Aorta (tissue), 5 donors: Measurements from ENCODE around the gene FLNC. TPM values are rescaled to one million over a fixed set of nuclear protein-coding genes. Genes with fewer than 3 reads are reported as not detected.

Experiments
- ATAC-seq: fragments of 200-7000 bp; cut with Tn5 transposase; one replicate; pipeline ENCODE4 v1.9.1; 2022; ENCODE audit warnings: moderate library complexity; ENCODE audit not compliant: low FRiP score
- DNase-seq, 2 donors: peaks; one replicate each; pipeline ENCODE4 v3.0.0-alpha.2; 2020
- H3K27ac ChIP-seq, 2 donors: one replicate each; pipeline ENCODE4 v1.5.1; 2013; ENCODE audit warnings: low read length in 2 of 2, mild to moderate bottlenecking in 2 of 2, moderate library complexity in 2 of 2, control low read depth in 1 of 2, inconsistent platforms in 1 of 2, low read depth in 1 of 2
- H3K27me3 ChIP-seq, 2 donors: one replicate each; pipeline ENCODE4 v1.6.1; 2013; ENCODE audit warnings: control low read depth in 1 of 2, low read length in 1 of 2, mild to moderate bottlenecking in 1 of 2, moderate library complexity in 1 of 2; ENCODE audit not compliant: insufficient read depth in 2 of 2, control insufficient read depth in 1 of 2
- H3K36me3 ChIP-seq, 2 donors: one replicate each; pipeline ENCODE4 v1.6.1; 2013; ENCODE audit warnings: control low read depth in 1 of 2, low read length in 1 of 2, mild to moderate bottlenecking in 1 of 2; ENCODE audit not compliant: insufficient read depth in 2 of 2, control insufficient read depth in 1 of 2
- H3K4me1 ChIP-seq, 2 donors: one replicate each; pipeline ENCODE4 v1.6.1; 2013; ENCODE audit warnings: low read length in 2 of 2, control low read depth in 1 of 2, mild to moderate bottlenecking in 1 of 2, moderate library complexity in 1 of 2; ENCODE audit not compliant: insufficient read depth in 2 of 2, control insufficient read depth in 1 of 2
- H3K4me3 ChIP-seq, 2 donors: one replicate each; pipeline ENCODE4 v1.5.1; 2013; ENCODE audit warnings: low read length in 2 of 2, control low read depth in 1 of 2, mild to moderate bottlenecking in 1 of 2
- H3K9me3 ChIP-seq: one replicate; pipeline ENCODE4 v1.6.1; 2013; ENCODE audit warnings: mild to moderate bottlenecking, low read length; ENCODE audit not compliant: control insufficient read depth
- WGBS, 2 donors: extraction: QIAGEN DNeasy Blood & Tissue Kit; methylation state at CpG; one replicate each; pipeline ENCODE4 v1.1.7; 2013; 5-methylcytosine and 5-hydroxymethylcytosine counted together
- intact Hi-C, 2 donors: fragments of 100-400 bp; cut with DNase I; formaldehyde crosslinking; loops; one replicate each; pipeline versions ENCODE4 v1.14.2 to v1.15.0; 2022
- polyA plus RNA-seq, 2 donors: library from polyadenylated mRNA; stranded (reverse); fragments of 200-250 nt; gene quantifications; one replicate each; pipeline ENCODE4 v1.2.3, GENCODE V29; 2013
- total RNA-seq, 2 donors: library from RNA; stranded (reverse); fragmentation: NEBNext Ultra II Directional; extraction: Animal tissue kit (Norgen Biotek cat#: 25700); gene quantifications; one replicate each; pipeline ENCODE4 v1.2.1, GENCODE V29; 2021
- donor health status: healthy with polysubstance abuse.
- donor health status: Bipolar disorder and iron deficiency.
- donor health status: DM: no; HTN: no; CAD: no.
- donor health status: DM: no; HTN: no; CAD: no.
- donor health status: DM: yes; HTN: yes; CAD: no.

Gene FLNC
- total and polyA plus RNA-seq, 4 donors, result 7.8 to 245 (median 76.6) TPM

DNA sequence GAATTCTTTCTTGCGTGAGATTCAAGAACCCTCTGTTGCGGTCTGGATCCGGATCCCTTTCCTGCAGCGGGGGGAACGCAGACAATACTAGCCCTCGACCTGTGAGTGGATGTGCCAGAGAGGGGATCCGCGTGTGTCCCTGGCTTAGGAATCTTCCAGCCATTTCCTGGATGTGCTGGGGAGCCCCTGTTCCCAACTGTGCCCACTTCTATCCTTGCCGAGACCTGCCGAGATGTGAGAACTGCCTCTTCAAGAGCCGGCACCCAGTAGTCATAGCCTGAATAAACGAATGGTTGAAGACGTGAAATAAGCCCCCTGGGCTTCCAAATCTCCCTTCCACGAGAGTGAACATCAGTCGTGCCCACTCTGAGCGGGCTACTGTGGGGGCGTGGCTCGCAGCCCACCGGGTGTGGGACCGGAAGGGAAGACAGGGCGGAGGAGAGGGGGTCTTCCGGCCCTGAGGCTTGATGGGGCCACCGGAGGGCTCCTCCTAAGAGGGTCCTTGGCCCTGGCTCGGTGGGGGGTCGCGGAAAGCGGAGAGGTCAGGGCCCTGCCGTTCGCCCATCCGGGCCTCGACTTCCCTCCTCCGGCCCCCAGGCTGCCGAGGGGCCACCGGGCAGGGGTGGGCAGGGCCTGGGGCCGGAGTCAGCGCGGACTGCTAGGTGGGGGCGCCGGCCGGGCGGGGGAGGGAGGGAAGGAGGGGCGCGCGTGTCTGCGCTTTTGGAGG is 39.7 kb upstream of the FLNC start:
- H3K4me1 ChIP-seq, result no peaks in the 10 kb centered on the region
- no peaks in the 10 kb centered on the region for H3K9me3 ChIP-seq
- H3K4me3 ChIP-seq, result peak overlapping the region; percentile 63 to 79
- peak overlapping the region in 1 of 2 donors; percentile 4 for H3K27ac ChIP-seq
- ATAC-seq (peak; percentile 52), DNase-seq (peak in 1 of 2 donors; percentile 56)
- no peaks in the 10 kb centered on the region for H3K27me3 ChIP-seq
- intact Hi-C loops, result loop anchor here (2.0 to 5.0 kb wide), 4 partner anchors 37 to 72 kb away; partner anchors contain the start of genes ATP6V1F (in 1 of the 2), CALU (in 1 of the 2) and FLNC (in 1 of the 2)
- 16 to 21% methylated on average over 30 to 45 of the region's 45 CpGs for WGBS, 2 donors
- no peaks in the 10 kb centered on the region for H3K36me3 ChIP-seq

DNA sequence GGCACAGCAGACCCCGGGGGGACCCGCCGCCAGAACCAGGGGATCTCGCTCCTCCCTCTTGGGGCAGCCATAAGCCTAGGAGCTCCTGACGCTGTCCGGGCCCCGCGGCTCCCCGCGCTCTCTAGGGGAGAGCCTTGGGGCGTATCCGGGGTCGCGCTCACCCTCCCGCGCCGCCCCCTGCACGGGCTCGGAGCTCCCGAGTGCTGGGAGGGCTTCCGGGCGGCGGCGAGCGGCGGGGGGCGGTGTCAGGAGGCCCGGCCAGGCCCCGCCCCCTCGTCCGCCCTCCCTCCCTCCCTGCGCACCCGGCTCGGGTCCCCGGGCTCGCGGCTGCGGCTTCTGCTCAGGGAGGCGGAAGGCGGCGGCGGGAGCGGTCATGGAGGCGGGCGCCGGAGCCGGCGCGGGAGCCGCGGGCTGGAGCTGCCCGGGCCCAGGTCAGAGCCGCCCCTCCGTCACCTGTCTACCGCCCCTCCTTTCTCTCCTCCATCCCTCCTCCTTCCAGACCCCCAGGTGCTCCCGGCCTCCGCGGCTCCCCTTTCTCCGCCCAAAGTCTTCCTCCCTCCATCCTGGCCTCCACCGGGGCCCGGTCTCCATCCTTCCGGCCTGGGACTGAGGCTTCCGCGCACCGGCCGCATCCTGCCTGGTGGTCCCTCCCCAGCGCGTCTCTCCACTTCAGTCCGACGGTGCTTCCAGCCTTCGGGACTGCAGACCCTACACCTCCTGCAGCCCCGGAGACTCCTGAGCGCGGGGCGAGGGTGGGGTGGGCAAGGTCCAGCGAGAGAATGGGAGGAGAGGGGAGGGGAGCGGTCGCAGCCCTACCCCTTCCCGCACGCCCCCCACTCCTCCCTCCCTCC is 38.9 kb upstream of the FLNC start, which contains the start of gene CCDC136:
TSS of gene CCDC136 (plus strand) at position 848 of the 851 bp plus-strand sequence. CDS start 444 bp downstream, outside the sequence.
- DNase-seq (peak; percentile 84 to 93), ATAC-seq (peak; percentile 86)
- intact Hi-C loops, result loop anchor here (2.0 to 5.0 kb wide), 4 partner anchors 36 to 71 kb away; partner anchors contain the start of genes ATP6V1F (in 1 of the 2), CALU (in 1 of the 2) and FLNC (in 1 of the 2)
- Histone ChIP-seq H3K4me1 (no peaks in the 10 kb centered on the region), H3K27me3 (no peaks in the 10 kb centered on the region), H3K36me3 (no peaks in the 10 kb centered on the region), H3K27ac (no peak within 1 kb of the TSS), H3K4me3 (peak within 1 kb of the TSS; percentile 63 to 79), H3K9me3 (no peaks in the 10 kb centered on the region)
- WGBS, 2 donors, result 1% methylated on average over 49 to 80 of the region's 80 CpGs

DNA sequence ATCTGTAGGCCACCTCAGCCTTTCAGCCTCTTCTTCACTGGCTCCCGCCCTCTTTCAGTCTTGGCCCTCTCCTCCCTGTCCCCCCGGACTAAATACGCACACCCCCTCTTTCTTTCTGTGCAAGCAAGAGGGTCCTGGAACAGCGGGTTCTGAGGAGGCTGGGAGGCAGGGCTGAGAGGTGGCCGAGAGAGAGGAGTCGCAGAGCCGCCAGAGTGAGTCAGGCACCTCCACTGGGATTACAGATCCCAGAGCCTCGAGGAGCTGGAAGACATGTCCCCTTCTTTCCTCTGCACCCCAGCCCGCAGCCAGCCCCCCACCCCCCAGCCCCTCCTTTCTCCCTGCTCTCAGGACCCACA is 38.3 kb upstream of the FLNC start:
- Histone ChIP-seq H3K27me3 (no peaks in the 10 kb centered on the region), H3K27ac (no peak overlapping the region), H3K36me3 (no peaks in the 10 kb centered on the region), H3K4me1 (no peaks in the 10 kb centered on the region), H3K9me3 (no peaks in the 10 kb centered on the region), H3K4me3 (peak overlapping the region; percentile 63 to 79)
- WGBS, 2 donors, result 11 to 12% methylated on average over 7 to 9 of the region's 9 CpGs
- no peak for DNase-seq
- no peak for ATAC-seq
- intact Hi-C loops, result loop anchor here (2.0 to 5.0 kb wide), 4 partner anchors 35 to 71 kb away; partner anchors contain the start of genes ATP6V1F (in 1 of the 2), CALU (in 1 of the 2) and FLNC (in 1 of the 2)

DNA sequence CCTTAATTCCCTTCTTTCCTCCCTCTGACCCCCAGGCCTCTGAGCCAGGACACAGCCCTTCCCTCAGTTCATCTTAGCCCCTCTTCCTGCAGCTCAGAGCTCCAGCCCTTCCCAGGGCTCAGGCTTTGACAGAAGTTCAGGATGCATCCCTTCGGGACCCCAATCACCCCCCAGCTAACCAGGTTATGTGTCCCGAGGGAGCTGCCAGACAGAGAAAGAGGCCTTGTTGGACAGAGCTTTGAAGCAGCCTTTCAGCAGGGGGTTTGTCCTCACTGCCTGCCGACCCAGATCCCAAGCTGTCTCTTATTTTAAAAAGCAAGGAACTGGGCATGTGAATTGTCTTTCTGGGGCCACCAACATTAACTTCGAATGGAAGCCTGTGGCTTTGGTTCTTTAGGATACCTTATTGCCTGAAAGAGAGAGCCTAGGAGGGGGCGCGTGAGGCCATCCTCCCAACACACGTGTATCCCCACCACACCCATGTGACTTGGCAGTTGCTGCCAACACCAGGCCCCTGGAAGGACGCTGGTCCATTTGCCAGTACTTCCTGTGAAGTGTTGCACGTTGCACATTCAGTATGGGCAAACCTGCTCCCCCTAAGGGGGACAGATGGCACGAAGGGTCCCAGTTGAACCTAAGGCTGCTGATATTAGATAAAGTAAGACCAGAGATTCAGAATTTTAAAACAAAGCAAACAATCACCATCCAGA is 37.6 kb upstream of the FLNC start:
- no peak overlapping the region for H3K27ac ChIP-seq
- H3K9me3 ChIP-seq, result no peaks in the 10 kb centered on the region
- no peak for ATAC-seq
- no peaks in the 10 kb centered on the region for H3K27me3 ChIP-seq
- 59 to 64% methylated on average over 10 of the region's 10 CpGs for WGBS, 2 donors
- DNase-seq, result no peak
- H3K4me3 ChIP-seq, result no peak overlapping the region
- H3K4me1 ChIP-seq, result no peaks in the 10 kb centered on the region
- H3K36me3 ChIP-seq, result no peaks in the 10 kb centered on the region
- intact Hi-C loops, result loop anchor here (5.0 kb wide), 2 partner anchors 35 to 55 kb away; partner anchors contain the start of gene CALU (in 1 of the 2)

DNA sequence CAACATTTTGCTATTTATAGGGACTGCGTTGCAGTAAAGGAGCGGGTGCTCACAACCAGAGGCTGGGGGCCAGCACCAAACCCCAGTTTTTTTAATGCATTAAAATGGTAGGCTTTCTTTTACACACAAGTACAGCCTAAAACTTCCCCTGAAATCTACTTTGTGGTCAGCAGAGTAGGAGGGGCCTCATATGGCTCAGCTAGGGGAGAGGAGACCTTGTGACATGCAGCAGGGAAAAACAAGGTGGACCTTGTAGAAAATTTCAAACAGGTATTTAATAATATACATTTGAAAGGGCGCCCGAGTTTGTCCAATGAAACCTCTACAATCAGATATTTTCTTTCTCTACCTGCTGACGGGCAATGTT is 37.0 kb upstream of the FLNC start:
- no peaks in the 10 kb centered on the region for H3K4me1 ChIP-seq
- intact Hi-C loops, result loop anchor here (5.0 kb wide), 2 partner anchors 34 to 56 kb away; partner anchors contain the start of gene CALU (in 1 of the 2)
- DNase-seq, result no peak
- no peak for ATAC-seq
- no peaks in the 10 kb centered on the region for H3K36me3 ChIP-seq
- no peak overlapping the region for H3K4me3 ChIP-seq
- no peaks in the 10 kb centered on the region for H3K9me3 ChIP-seq
- H3K27me3 ChIP-seq, result no peaks in the 10 kb centered on the region
- H3K27ac ChIP-seq, result no peak overlapping the region
- 97% methylated on average over 5 of the region's 5 CpGs for WGBS, 2 donors

DNA sequence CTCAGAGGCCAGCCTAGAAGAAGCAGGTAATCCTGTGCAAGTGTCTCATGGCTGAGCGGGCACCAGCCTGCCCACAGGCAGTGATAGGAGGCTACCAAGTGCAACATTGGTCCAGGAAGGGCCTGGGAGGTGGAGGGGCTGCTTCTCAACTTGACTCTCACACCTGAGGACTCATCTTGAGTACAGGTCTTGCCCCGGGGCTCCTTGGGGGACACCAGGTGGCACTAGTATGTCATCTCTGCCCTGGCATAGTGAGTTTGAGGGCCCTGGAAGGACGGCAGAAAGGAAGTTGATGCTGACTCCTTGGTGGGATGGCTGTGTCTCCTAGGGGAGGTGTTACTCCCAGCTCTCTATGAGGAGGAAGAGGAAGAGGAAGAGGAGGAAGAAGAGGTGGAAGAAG is 36.2 kb upstream of the FLNC start:
- no peaks in the 10 kb centered on the region for H3K27me3 ChIP-seq
- no peak overlapping the region for H3K4me3 ChIP-seq
- no peaks in the 10 kb centered on the region for H3K4me1 ChIP-seq
- DNase-seq, result no peak
- no peak for ATAC-seq
- H3K36me3 ChIP-seq, result no peaks in the 10 kb centered on the region
- 86 to 91% methylated on average over 3 of the region's 3 CpGs for WGBS, 2 donors
- intact Hi-C loops, result loop anchor here (5.0 kb wide), 2 partner anchors 33 to 57 kb away; partner anchors contain the start of gene CALU (in 1 of the 2)
- H3K9me3 ChIP-seq, result no peaks in the 10 kb centered on the region
- H3K27ac ChIP-seq, result no peak overlapping the region

DNA sequence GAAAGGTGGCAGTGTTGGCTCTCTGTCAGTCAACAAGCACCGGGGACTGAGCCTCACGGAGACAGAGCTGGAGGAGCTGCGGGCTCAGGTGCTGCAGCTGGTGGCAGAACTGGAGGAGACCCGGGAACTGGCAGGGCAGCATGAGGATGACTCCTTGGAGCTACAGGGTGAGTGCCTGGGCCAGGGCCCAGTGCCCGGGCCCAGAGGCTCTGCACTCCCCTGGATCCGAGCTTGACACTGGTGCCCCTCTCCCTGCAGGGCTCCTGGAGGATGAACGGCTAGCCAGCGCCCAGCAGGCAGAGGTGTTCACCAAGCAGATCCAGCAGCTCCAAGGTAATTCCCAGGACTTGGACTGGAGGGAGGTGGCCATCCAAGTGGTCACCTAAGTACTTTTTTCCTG is 35.8 kb upstream of the FLNC start:
- ATAC-seq (no peak), DNase-seq (no peak)
- Histone ChIP-seq H3K4me3 (no peak overlapping the region), H3K36me3 (no peaks in the 10 kb centered on the region), H3K27ac (no peak overlapping the region), H3K9me3 (no peaks in the 10 kb centered on the region), H3K4me1 (no peaks in the 10 kb centered on the region), H3K27me3 (no peaks in the 10 kb centered on the region)
- intact Hi-C loops, result loop anchor here (5.0 kb wide), 2 partner anchors 33 to 57 kb away; partner anchors contain the start of gene CALU (in 1 of the 2)
- WGBS, 2 donors, result 96% methylated on average over 8 of the region's 8 CpGs

DNA sequence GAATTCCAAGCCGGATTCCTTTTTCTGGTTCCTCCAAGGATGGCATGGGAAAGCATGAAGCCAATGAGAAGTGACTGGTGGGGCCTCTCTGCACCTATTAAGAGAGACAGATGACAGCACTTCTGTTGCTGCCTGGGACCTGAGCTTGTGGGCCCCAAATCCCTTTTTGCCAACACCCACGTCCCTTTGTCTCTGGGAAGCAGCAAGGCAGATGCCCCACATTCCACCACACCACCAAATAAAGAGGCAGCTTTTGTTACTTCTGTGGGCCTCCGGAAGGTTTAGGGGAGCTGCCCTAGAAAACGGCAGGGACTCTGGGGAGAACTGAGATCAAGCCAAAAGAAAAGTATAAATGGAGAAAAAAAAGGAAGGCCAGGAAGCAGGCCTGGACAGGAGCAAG is 35.1 kb upstream of the FLNC start:
- Histone ChIP-seq H3K36me3 (no peaks in the 10 kb centered on the region), H3K27ac (no peak overlapping the region), H3K9me3 (no peaks in the 10 kb centered on the region), H3K4me3 (no peak overlapping the region), H3K4me1 (no peaks in the 10 kb centered on the region), H3K27me3 (no peaks in the 10 kb centered on the region)
- intact Hi-C loops, result no loop called here
- ATAC-seq (no peak), DNase-seq (no peak)
- 93 to 94% methylated on average over 4 of the region's 4 CpGs for WGBS, 2 donors
